Measurements from ENCODE around the gene SIK3. TPM values are rescaled to one million over a fixed set of nuclear protein-coding genes. Genes with fewer than 3 reads are reported as not detected.

Gene SIK3
- total RNA-seq, 4 donors from 2014 or later = 31.7 to 56.1 (median 45.3) TPM

GRCh38 chr11:116870054-116870453, 228.2 kb downstream of the SIK3 start:
- H3K27ac ChIP-seq = no peak overlapping the region
- H3K36me3 ChIP-seq = peaks cover 0 to 100% of the 10 kb centered on the region in 2 donors
- no peak for TF ChIP-seq POLR2A (IDR thresholded peaks at IDR 0.05)
- TF ChIP-seq CTCF (IDR thresholded peaks at IDR 0.05) = no peak
- TF ChIP-seq EP300 (IDR thresholded peaks at IDR 0.05) = no peak
- TF ChIP-seq POLR2AphosphoS5 (IDR thresholded peaks at IDR 0.05) = no peak
- 46 to 83% methylated on average over 2 of the region's 3 CpGs for WGBS, 2 donors (ENCODE audit: low coverage in 1 of 2)
- H3K4me1 ChIP-seq = no peaks in the 10 kb centered on the region
- H3K27me3 ChIP-seq = no peaks in the 10 kb centered on the region
- ATAC-seq = no peak
- no peaks in the 10 kb centered on the region for H3K9me3 ChIP-seq
- no peak overlapping the region for H3K4me3 ChIP-seq

GRCh38 chr11:116869610-116870009, 228.6 kb downstream of the SIK3 start:
- H3K9me3 ChIP-seq = no peaks in the 10 kb centered on the region
- no peak for ATAC-seq
- H3K36me3 ChIP-seq = peaks cover 0 to 100% of the 10 kb centered on the region in 2 donors

GRCh38 chr11:116868066-116868465, 230.2 kb downstream of the SIK3 start:
- no peak overlapping the region for H3K27ac ChIP-seq
- no peak for TF ChIP-seq CTCF (IDR thresholded peaks at IDR 0.05)
- no peak for TF ChIP-seq EP300 (IDR thresholded peaks at IDR 0.05)
- TF ChIP-seq POLR2A (IDR thresholded peaks at IDR 0.05) = no peak
- TF ChIP-seq POLR2AphosphoS5 (IDR thresholded peaks at IDR 0.05) = no peak
- H3K4me3 ChIP-seq = no peak overlapping the region
- no peaks in the 10 kb centered on the region for H3K4me1 ChIP-seq
- WGBS, 2 donors (ENCODE audit: low coverage in 1 of 2) = 27 to 45% methylated on average over 3 of the region's 3 CpGs
- peaks cover 0 to 100% of the 10 kb centered on the region in 2 donors for H3K36me3 ChIP-seq
- ATAC-seq = no peak
- no peaks in the 10 kb centered on the region for H3K9me3 ChIP-seq
- H3K27me3 ChIP-seq = no peaks in the 10 kb centered on the region

More at GRCh38 chr11:116869610-116870009, 228.6 kb downstream of the SIK3 start:
- Histone ChIP-seq H3K27ac (no peak overlapping the region), H3K27me3 (no peaks in the 10 kb centered on the region), H3K4me3 (no peak overlapping the region), H3K4me1 (no peaks in the 10 kb centered on the region)
- WGBS, 2 donors (ENCODE audit: low coverage in 1 of 2) = 73 to 83% methylated on average over 3 to 4 of the region's 4 CpGs
- no peak for TF ChIP-seq CTCF (IDR thresholded peaks at IDR 0.05)
- no peak for TF ChIP-seq POLR2AphosphoS5 (IDR thresholded peaks at IDR 0.05)
- no peak for TF ChIP-seq POLR2A (IDR thresholded peaks at IDR 0.05)
- TF ChIP-seq EP300 (IDR thresholded peaks at IDR 0.05) = no peak

- Histone ChIP-seq H3K36me3 (peaks cover 0 to 100% of the 10 kb centered on the region in 2 donors), H3K4me3 (no peak overlapping the region), H3K9me3 (no peaks in the 10 kb centered on the region), H3K27ac (no peak overlapping the region), H3K27me3 (no peaks in the 10 kb centered on the region), H3K4me1 (no peaks in the 10 kb centered on the region)
- TF ChIP-seq CTCF (IDR thresholded peaks at IDR 0.05) = no peak
- no peak for TF ChIP-seq EP300 (IDR thresholded peaks at IDR 0.05)
- TF ChIP-seq POLR2AphosphoS5 (IDR thresholded peaks at IDR 0.05) = no peak
- TF ChIP-seq POLR2A (IDR thresholded peaks at IDR 0.05) = no peak
- 81 to 89% methylated on average over 4 to 6 of the region's 11 CpGs for WGBS, 2 donors (ENCODE audit: low coverage in 1 of 2)
- ATAC-seq = no peak
Observed at GRCh38 chr11:116867619-116868018, 230.6 kb downstream of the SIK3 start.

GRCh38 chr11:116866804-116867455, 231.3 kb downstream of the SIK3 start:
- ATAC-seq = no peak
- no peak overlapping the region for H3K27ac ChIP-seq
- TF ChIP-seq POLR2A (IDR thresholded peaks at IDR 0.05) (no peak), EP300 (IDR thresholded peaks at IDR 0.05) (no peak), POLR2AphosphoS5 (IDR thresholded peaks at IDR 0.05) (no peak), CTCF (IDR thresholded peaks at IDR 0.05) (no peak)
- WGBS, 2 donors (ENCODE audit: low coverage in 1 of 2) = 82 to 97% methylated on average over 4 to 6 of the region's 6 CpGs
- H3K4me3 ChIP-seq = no peak overlapping the region
- no peaks in the 10 kb centered on the region for H3K4me1 ChIP-seq
- no peaks in the 10 kb centered on the region for H3K27me3 ChIP-seq
- no peaks in the 10 kb centered on the region for H3K9me3 ChIP-seq
- peaks cover 0 to 100% of the 10 kb centered on the region in 2 donors for H3K36me3 ChIP-seq

All from gastroesophageal sphincter (tissue), 4 donors.